ENCODE results near the gene INPP5F. TPM values are rescaled to one million over a fixed set of nuclear protein-coding genes. Genes with fewer than 3 reads are reported as not detected.

INPP5F gene
- total and polyA plus RNA-seq, 2 of the 13 experiments (the other 11 are each of a cell fraction or from before 2014, with no cell fraction given): 12.5 to 15.7 TPM

DNA sequence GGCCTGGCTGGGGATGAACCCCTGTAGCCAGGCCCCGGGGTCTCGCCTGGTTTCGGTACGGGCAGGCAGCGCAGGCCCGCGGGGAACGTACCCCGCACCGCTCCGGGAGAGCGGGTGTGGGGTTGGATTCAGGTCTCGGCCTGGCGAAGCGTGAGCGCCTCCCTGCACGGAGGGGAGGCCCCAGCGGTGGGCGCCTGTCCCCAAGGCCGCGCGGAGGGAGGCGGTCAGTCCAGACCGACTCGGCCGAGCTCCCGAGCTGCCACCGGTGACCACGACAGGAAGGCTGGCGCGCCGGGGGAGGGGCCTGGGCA lies 378 bp upstream of the INPP5F start (continued):
- TF ChIP-seq, protein P1, sequence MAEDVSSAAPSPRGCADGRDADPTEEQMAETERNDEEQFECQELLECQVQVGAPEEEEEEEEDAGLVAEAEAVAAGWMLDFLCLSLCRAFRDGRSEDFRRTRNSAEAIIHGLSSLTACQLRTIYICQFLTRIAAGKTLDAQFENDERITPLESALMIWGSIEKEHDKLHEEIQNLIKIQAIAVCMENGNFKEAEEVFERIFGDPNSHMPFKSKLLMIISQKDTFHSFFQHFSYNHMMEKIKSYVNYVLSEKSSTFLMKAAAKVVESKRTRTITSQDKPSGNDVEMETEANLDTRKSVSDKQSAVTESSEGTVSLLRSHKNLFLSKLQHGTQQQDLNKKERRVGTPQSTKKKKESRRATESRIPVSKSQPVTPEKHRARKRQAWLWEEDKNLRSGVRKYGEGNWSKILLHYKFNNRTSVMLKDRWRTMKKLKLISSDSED (CRISPR knock-in tag; IDR thresholded peaks at IDR 0.05): no peak
- TF ChIP-seq MLLT10 (CRISPR knock-in tag; IDR thresholded peaks at IDR 0.05) (no peak), RBM39 (IDR thresholded peaks at IDR 0.05; ENCODE audit: low read depth, low read length, poor library complexity, severe bottlenecking) (no peak), EEA1 (CRISPR knock-in tag; IDR thresholded peaks at IDR 0.05; ENCODE audit: borderline replicate concordance) (no peak), HDAC2 (CRISPR knock-in tag; IDR thresholded peaks at IDR 0.05) (no peak), TP53 (CRISPR knock-in tag; conservative IDR thresholded peaks at IDR 0.05) (no peak), ZNF20 (CRISPR knock-in tag; IDR thresholded peaks at IDR 0.05) (no peak), JUNB (CRISPR knock-in tag; IDR thresholded peaks at IDR 0.05; ENCODE audit: borderline replicate concordance) (no peak), HNRNPK (IDR thresholded peaks at IDR 0.05; ENCODE audit: low read depth, low read length, poor library complexity, severe bottlenecking) (peak; percentile 58), HNRNPH1 (optimal IDR thresholded peaks at IDR 0.05; ENCODE audit: low read depth, low read length) (no peak), ZNF556 (CRISPR knock-in tag; IDR thresholded peaks at IDR 0.05; ENCODE audit: borderline replicate concordance) (peak; percentile 35; the same call in 1 of the 2 replicates), SIN3B (IDR thresholded peaks at IDR 0.05; ENCODE audit: low read length) (no peak), SRSF4 (IDR thresholded peaks at IDR 0.05; ENCODE audit: low read depth, low read length, poor library complexity, severe bottlenecking) (no peak), ZNF615 (CRISPR knock-in tag; IDR thresholded peaks at IDR 0.05; ENCODE audit: borderline replicate concordance) (no peak), POLR2AphosphoS2 (IDR thresholded peaks at IDR 0.05; ENCODE audit: low read depth, low read length) (no peak)
- TF ChIP-seq, protein P2, sequence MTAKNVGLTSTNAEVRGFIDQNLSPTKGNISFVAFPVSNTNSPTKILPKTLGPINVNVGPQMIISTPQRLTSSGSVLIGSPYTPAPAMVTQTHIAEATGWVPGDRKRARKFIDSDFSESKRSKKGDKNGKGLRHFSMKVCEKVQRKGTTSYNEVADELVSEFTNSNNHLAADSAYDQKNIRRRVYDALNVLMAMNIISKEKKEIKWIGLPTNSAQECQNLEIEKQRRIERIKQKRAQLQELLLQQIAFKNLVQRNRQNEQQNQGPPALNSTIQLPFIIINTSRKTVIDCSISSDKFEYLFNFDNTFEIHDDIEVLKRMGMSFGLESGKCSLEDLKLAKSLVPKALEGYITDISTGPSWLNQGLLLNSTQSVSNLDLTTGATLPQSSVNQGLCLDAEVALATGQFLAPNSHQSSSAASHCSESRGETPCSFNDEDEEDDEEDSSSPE (CRISPR knock-in tag; IDR thresholded peaks at IDR 0.05): no peak
- TF ChIP-seq, protein P3, sequence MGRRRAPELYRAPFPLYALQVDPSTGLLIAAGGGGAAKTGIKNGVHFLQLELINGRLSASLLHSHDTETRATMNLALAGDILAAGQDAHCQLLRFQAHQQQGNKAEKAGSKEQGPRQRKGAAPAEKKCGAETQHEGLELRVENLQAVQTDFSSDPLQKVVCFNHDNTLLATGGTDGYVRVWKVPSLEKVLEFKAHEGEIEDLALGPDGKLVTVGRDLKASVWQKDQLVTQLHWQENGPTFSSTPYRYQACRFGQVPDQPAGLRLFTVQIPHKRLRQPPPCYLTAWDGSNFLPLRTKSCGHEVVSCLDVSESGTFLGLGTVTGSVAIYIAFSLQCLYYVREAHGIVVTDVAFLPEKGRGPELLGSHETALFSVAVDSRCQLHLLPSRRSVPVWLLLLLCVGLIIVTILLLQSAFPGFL (CRISPR knock-in tag; IDR thresholded peaks at IDR 0.05): no peak
- TF ChIP-seq, protein P4, sequence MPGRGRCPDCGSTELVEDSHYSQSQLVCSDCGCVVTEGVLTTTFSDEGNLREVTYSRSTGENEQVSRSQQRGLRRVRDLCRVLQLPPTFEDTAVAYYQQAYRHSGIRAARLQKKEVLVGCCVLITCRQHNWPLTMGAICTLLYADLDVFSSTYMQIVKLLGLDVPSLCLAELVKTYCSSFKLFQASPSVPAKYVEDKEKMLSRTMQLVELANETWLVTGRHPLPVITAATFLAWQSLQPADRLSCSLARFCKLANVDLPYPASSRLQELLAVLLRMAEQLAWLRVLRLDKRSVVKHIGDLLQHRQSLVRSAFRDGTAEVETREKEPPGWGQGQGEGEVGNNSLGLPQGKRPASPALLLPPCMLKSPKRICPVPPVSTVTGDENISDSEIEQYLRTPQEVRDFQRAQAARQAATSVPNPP (CRISPR knock-in tag; IDR thresholded peaks at IDR 0.05): no peak
- TF ChIP-seq, protein P5, sequence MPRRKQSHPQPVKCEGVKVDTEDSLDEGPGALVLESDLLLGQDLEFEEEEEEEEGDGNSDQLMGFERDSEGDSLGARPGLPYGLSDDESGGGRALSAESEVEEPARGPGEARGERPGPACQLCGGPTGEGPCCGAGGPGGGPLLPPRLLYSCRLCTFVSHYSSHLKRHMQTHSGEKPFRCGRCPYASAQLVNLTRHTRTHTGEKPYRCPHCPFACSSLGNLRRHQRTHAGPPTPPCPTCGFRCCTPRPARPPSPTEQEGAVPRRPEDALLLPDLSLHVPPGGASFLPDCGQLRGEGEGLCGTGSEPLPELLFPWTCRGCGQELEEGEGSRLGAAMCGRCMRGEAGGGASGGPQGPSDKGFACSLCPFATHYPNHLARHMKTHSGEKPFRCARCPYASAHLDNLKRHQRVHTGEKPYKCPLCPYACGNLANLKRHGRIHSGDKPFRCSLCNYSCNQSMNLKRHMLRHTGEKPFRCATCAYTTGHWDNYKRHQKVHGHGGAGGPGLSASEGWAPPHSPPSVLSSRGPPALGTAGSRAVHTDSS (CRISPR knock-in tag; conservative IDR thresholded peaks at IDR 0.05): no peak
- TF ChIP-seq, protein P6, sequence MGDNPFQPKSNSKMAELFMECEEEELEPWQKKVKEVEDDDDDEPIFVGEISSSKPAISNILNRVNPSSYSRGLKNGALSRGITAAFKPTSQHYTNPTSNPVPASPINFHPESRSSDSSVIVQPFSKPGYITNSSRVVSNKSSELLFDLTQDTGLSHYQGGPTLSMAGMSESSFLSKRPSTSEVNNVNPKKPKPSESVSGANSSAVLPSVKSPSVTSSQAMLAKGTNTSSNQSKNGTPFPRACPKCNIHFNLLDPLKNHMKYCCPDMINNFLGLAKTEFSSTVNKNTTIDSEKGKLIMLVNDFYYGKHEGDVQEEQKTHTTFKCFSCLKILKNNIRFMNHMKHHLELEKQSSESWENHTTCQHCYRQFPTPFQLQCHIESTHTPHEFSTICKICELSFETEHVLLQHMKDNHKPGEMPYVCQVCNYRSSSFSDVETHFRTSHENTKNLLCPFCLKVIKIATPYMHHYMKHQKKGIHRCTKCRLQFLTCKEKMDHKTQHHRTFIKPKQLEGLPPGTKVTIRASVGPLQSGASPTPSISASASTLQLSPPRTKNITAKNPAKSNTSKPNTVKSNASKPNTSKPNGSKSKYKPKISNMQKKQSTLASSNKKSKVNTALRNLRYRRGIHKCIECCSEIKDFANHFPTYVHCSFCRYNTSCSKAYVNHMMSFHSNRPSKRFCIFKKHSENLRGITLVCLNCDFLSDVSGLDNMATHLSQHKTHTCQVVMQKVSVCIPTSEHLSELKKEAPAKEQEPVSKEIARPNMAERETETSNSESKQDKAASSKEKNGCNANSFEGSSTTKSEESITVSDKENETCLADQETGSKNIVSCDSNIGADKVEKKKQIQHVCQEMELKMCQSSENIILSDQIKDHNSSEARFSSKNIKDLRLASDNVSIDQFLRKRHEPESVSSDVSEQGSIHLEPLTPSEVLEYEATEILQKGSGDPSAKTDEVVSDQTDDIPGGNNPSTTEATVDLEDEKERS (CRISPR knock-in tag; IDR thresholded peaks at IDR 0.05): no peak
